K562 (cell line): Measurements from ENCODE around the gene PUM2. TPM values are rescaled to one million over a fixed set of nuclear protein-coding genes. Genes with fewer than 3 reads are reported as not detected.

Experiments used
- ADNP ChIP-seq: fragments of 200-800 bp; sonication (Bioruptor generic); IDR thresholded peaks from 2 replicates; pipeline ENCODE4 v1.6.1; 2016; ENCODE audit warnings: missing genetic modification characterization, missing compliant biosample characterization
- DIDO1 ChIP-seq: fragments of 450-650 bp; IDR thresholded peaks from 2 replicates; pipeline ENCODE4 v1.6.1; 2016; ENCODE audit warnings: low read depth, missing biosample characterization, missing genetic modification characterization
- DMBX1 ChIP-seq: fragments of 250-450 bp; sonication (Bioruptor Pico); IDR thresholded peaks from 2 replicates; pipeline ENCODE4 v1.8.0; 2022; ENCODE audit warnings: inconsistent platforms, mild to moderate bottlenecking, moderate library complexity, borderline replicate concordance
- ELF2 ChIP-seq: fragments of 250-450 bp; sonication (Bioruptor Pico); IDR thresholded peaks from 2 replicates; pipeline ENCODE4 v1.5.0; 2021; ENCODE audit warnings: mild to moderate bottlenecking
- GABPA ChIP-seq: fragments of 200-800 bp; sonication (Bioruptor generic); conservative IDR thresholded peaks from 2 replicates; pipeline ENCODE4 v1.6.1; 2016; ENCODE audit warnings: low read depth, missing genetic modification characterization, missing compliant biosample characterization
- GABPB1 ChIP-seq: sonication (generic); formaldehyde crosslinking; IDR thresholded peaks from 2 replicates; pipeline ENCODE4 v1.8.0; 2022; ENCODE audit warnings: mild to moderate bottlenecking, missing genetic modification reagents
- HDGF ChIP-seq: fragments of 450-650 bp; IDR thresholded peaks from 2 replicates; pipeline ENCODE4 v1.6.1; 2016
- HNRNPH1 ChIP-seq: fragments of 200-400 bp; formaldehyde crosslinking; optimal IDR thresholded peaks from 2 replicates; pipeline ENCODE3; 2017; ENCODE audit warnings: low read depth, mild to moderate bottlenecking, low read length, moderate library complexity
- LCOR ChIP-seq: sonication (generic); formaldehyde crosslinking; IDR thresholded peaks from 2 replicates; pipeline ENCODE4 v1.8.0; 2022; ENCODE audit warnings: mild to moderate bottlenecking, missing genetic modification reagents
- MTA3 ChIP-seq: fragments of 450-650 bp; formaldehyde crosslinking; IDR thresholded peaks from 2 replicates; pipeline ENCODE4 v1.6.1; 2017; ENCODE audit warnings: mild to moderate bottlenecking, borderline replicate concordance
- NRF1 ChIP-seq, 2 experiments: fragments of 450-650 bp; IDR thresholded peaks in 1 of 2; conservative IDR thresholded peaks in 1 of 2; 2 replicates each; pipeline ENCODE4 v1.6.1; 2014; ENCODE audit warnings: mild to moderate bottlenecking in 2 of 2
- SIN3A ChIP-seq, 2 experiments: fragments of 150-350 bp in 1 of 2; IDR thresholded peaks; 2 replicates each; pipeline ENCODE4 v1.6.1; 2011 to 2016; ENCODE audit warnings: borderline replicate concordance in 2 of 2, low read depth in 2 of 2, low read length in 2 of 2, mild to moderate bottlenecking in 2 of 2, moderate library complexity in 2 of 2; ENCODE audit not compliant: control insufficient read depth in 1 of 2
- TAF15 ChIP-seq: fragments of 200-400 bp; formaldehyde crosslinking; IDR thresholded peaks from 2 replicates; pipeline ENCODE4 v1.6.1; 2017; ENCODE audit warnings: mild to moderate bottlenecking, low read depth, low read length, moderate library complexity
- TCF15 ChIP-seq: fragments of 250-450 bp; sonication (Bioruptor Pico); IDR thresholded peaks from 2 replicates; pipeline ENCODE4 v1.8.0; 2022; ENCODE audit warnings: moderate library complexity, mild to moderate bottlenecking, inconsistent platforms
- TCF7 ChIP-seq: sonication (generic); IDR thresholded peaks from 2 replicates; pipeline ENCODE4 v1.6.1; 2016; ENCODE audit warnings: antibody characterized with exemption, borderline replicate concordance
- TOE1 ChIP-seq, 2 experiments: fragments of 450-650 bp in 1 of 2; sonication (generic) in 1 of 2; formaldehyde crosslinking in 1 of 2; IDR thresholded peaks; 2 replicates each; pipeline versions ENCODE4 v1.7.1 to v1.8.0; 2016 to 2022; ENCODE audit warnings: borderline replicate concordance in 2 of 2, mild to moderate bottlenecking in 2 of 2, antibody characterized with exemption in 1 of 2, inconsistent platforms in 1 of 2, low read depth in 1 of 2, missing genetic modification reagents in 1 of 2, moderate library complexity in 1 of 2
- YBX1 ChIP-seq: fragments of 450-650 bp; IDR thresholded peaks from 2 replicates; pipeline ENCODE4 v1.7.1; 2016; ENCODE audit warnings: mild to moderate bottlenecking
- ZNF175 ChIP-seq: fragments of 200-800 bp; sonication (Bioruptor generic); IDR thresholded peaks from 2 replicates; pipeline ENCODE4 v1.6.1; 2016; ENCODE audit warnings: low read depth, mild to moderate bottlenecking, missing genetic modification characterization, missing compliant biosample characterization
- ZNF398 ChIP-seq: fragments of 250-450 bp; sonication (Bioruptor Pico); IDR thresholded peaks from 2 replicates; pipeline ENCODE4 v1.8.0; 2021; ENCODE audit warnings: moderate library complexity, mild to moderate bottlenecking, inconsistent platforms
- ZNF445 ChIP-seq: fragments of 250-450 bp; sonication (Bioruptor Pico); IDR thresholded peaks from 2 replicates; pipeline ENCODE4 v1.4.0; 2020; ENCODE audit warnings: low read depth, mild to moderate bottlenecking, moderate library complexity
- ZNF717 ChIP-seq: fragments of 250-450 bp; sonication (Bioruptor Pico); IDR thresholded peaks from 2 replicates; pipeline ENCODE4 v1.5.0; 2021
- ZSCAN29 ChIP-seq: fragments of 450-650 bp; IDR thresholded peaks from 2 replicates; pipeline ENCODE4 v1.6.1; 2017
- polyA plus RNA-seq, 8 experiments: library from polyadenylated mRNA; depleted of rRNA in 4 of 8; stranded (reverse) in 5 of 8; unstranded in 3 of 8; fragments of >200 nt; fragmentation: Nextera tagmentation in 2 of 8; fragmentation: Illumina TruSeq in 1 of 8; extraction: Ambion mirVana in 2 of 8; extraction: Trizol in 1 of 8; gene quantifications; 2 replicates each; pipeline versions ENCODE4 v1.2.1 to v1.2.3, GENCODE V29; 2011 to 2014; ENCODE audit warnings: inconsistent platforms in 1 of 8, missing spikeins in 1 of 8
- total RNA-seq, 7 experiments: library from RNA; depleted of rRNA in 6 of 7; stranded (reverse); fragments of >200 nt in 6 of 7; fragmentation: Illumina TruSeq in 2 of 7; extraction: Trizol in 2 of 7; gene quantifications; 2 replicates each; pipeline versions ENCODE4 v1.2.1 to v1.2.3, GENCODE V29; 2011 to 2021; ENCODE audit warnings: low replicate concordance in 1 of 7
- TF ChIP-seq, protein P1 (sequence below): fragments of 450-650 bp; conservative IDR thresholded peaks from 2 replicates; pipeline ENCODE4 v1.6.1; 2016; ENCODE audit warnings: missing genetic modification characterization, low read depth, mild to moderate bottlenecking, missing compliant biosample characterization, moderate library complexity
- TF ChIP-seq, protein P2 (sequence below): fragments of 450-650 bp; IDR thresholded peaks from 2 replicates; pipeline ENCODE4 v1.6.1; 2016; ENCODE audit warnings: antibody characterized with exemption

Gene PUM2
- total and polyA plus RNA-seq, 9 of the 15 experiments (the other 6 are each of a cell fraction or from before 2014, with no cell fraction given): 13.4 to 61.9 (median 28.3) TPM

GRCh38 chr2:20350753-20351554 is at the start of gene PUM2 (continued):
- peak; percentile 77; the same call in 1 of the 2 replicates for TF ChIP-seq MTA3
- TF ChIP-seq, protein P1, sequence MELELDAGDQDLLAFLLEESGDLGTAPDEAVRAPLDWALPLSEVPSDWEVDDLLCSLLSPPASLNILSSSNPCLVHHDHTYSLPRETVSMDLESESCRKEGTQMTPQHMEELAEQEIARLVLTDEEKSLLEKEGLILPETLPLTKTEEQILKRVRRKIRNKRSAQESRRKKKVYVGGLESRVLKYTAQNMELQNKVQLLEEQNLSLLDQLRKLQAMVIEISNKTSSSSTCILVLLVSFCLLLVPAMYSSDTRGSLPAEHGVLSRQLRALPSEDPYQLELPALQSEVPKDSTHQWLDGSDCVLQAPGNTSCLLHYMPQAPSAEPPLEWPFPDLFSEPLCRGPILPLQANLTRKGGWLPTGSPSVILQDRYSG (tag): peak; percentile 76
- no peak for TF ChIP-seq GABPA
- TF ChIP-seq ZSCAN29: no peak
- TF ChIP-seq ELF2 (CRISPR knock-in tag): no peak
- TF ChIP-seq HDGF: no peak
- TF ChIP-seq YBX1: no peak
- TF ChIP-seq ZNF717 (CRISPR knock-in tag): no peak
- no peak for TF ChIP-seq TCF15
- TF ChIP-seq, protein P2, sequence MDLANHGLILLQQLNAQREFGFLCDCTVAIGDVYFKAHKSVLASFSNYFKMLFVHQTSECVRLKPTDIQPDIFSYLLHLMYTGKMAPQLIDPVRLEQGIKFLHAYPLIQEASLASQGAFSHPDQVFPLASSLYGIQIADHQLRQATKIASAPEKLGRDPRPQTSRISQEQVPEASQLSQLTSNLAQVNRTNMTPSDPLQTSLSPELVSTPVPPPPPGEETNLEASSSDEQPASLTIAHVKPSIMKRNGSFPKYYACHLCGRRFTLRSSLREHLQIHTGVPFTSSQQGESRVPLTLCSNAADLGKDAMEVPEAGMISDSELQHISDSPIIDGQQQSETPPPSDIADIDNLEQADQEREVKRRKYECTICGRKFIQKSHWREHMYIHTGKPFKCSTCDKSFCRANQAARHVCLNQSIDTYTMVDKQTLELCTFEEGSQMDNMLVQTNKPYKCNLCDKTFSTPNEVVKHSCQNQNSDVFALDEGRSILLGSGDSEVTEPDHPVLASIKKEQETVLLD: peak; percentile 89
- TF ChIP-seq TOE1 (IDR thresholded peaks at IDR 0.05; ENCODE audit: borderline replicate concordance): peak; percentile 64; the same call in 1 of the 2 replicates
- TF ChIP-seq TOE1 (CRISPR knock-in tag; IDR thresholded peaks at IDR 0.05; ENCODE audit: borderline replicate concordance, low read depth): no peak
- TF ChIP-seq ZNF398: no peak
- TF ChIP-seq SIN3A (IDR thresholded peaks at IDR 0.05; ENCODE audit: borderline replicate concordance in 2 of 2, control insufficient read depth in 1 of 2, low read depth in 2 of 2, low read length in 2 of 2): peak; percentile 0 to 44; a peak in 1 of 4 replicates
- peak; percentile 98 for TF ChIP-seq NRF1 (conservative IDR thresholded peaks at IDR 0.05 in 1 of 2, IDR thresholded peaks at IDR 0.05 in 1 of 2)
- no peak for TF ChIP-seq DIDO1 (tag)
- TF ChIP-seq TCF7: no peak
- 0 out of 2 replicates have a peak, but pooled peaks have one; percentile 17 for TF ChIP-seq GABPB1 (CRISPR knock-in tag)
- no peak for TF ChIP-seq ADNP (tag)
- TF ChIP-seq HNRNPH1: no peak
- TF ChIP-seq DMBX1: no peak
- TF ChIP-seq ZNF175: no peak
- no peak for TF ChIP-seq ZNF445 (CRISPR knock-in tag)
- no peak; the same call in 1 of the 2 replicates for TF ChIP-seq LCOR (CRISPR knock-in tag)
- no peak for TF ChIP-seq TAF15
